ENCODE results near the gene GALNT2.

Gene GALNT2

GRCh38 chr1:230173187-230173975 is 106.3 kb downstream of the GALNT2 start:
- no peak for DNase-seq (ENCODE audit: low read depth)
- Histone ChIP-seq H3K4me1 (ENCODE audit: control insufficient read depth, insufficient read depth, low read length) (peaks cover 50% of the 10 kb centered on the region), H3K36me3 (ENCODE audit: control insufficient read depth, insufficient read depth, low read length, severe bottlenecking) (no peaks in the 10 kb centered on the region), H3K27me3 (replicated peaks; ENCODE audit: control insufficient read depth, insufficient read depth, low read length) (no peaks in the 10 kb centered on the region), H3K4me3 (ENCODE audit: low read length) (no peak overlapping the region), H3K9me3 (ENCODE audit: control insufficient read depth, low read length) (no peaks in the 10 kb centered on the region), H3K9ac (ENCODE audit: low read length) (no peak overlapping the region)

GRCh38 chr1:230174041-230174440 is 107.0 kb downstream of the GALNT2 start:
- H3K36me3 ChIP-seq (ENCODE audit: control insufficient read depth, insufficient read depth, low read length, severe bottlenecking): peaks cover 6% of the 10 kb centered on the region
- no peak overlapping the region for H3K4me3 ChIP-seq (ENCODE audit: low read length)
- no peak overlapping the region for H3K9ac ChIP-seq (ENCODE audit: low read length)
- DNase-seq (ENCODE audit: low read depth): no peak
- no peaks in the 10 kb centered on the region for H3K27me3 ChIP-seq (replicated peaks; ENCODE audit: control insufficient read depth, insufficient read depth, low read length)
- H3K9me3 ChIP-seq (ENCODE audit: control insufficient read depth, low read length): no peaks in the 10 kb centered on the region
- H3K4me1 ChIP-seq (ENCODE audit: control insufficient read depth, insufficient read depth, low read length): peaks cover 50% of the 10 kb centered on the region

DNA sequence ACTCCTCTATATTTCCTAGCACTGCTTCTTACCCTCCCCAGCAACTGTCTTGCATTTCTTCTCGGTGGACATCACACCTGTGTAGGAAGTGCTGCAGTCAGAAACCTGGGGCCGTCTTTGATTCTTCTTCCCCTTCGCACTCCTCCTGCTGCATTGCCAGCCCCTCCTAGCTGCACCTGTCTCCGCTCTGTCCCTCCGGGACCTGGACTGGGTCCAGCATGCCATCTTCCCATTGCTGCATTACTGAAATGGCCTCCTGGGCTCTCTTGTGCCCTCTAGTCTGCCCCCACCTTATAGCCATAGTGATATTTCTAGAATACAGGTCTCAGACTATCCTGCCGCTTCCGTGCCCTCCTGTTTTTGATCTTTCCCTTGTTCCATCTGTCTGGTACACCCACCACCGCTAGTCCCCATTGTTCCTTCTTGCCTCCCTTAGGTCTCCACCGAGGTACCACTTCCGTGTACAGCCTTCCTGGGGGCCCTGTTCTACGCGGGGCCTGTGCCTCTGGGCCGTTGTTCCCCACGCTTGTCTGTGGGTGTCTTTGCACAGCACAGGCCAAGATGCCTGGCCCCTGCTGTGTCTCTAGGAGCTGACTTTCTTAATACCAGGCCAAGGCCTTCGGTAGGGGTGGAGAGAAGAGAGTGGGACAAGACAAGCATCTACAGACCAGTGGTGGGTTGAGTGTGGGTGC is 107.6 kb downstream of the GALNT2 start:
- no peak for DNase-seq (ENCODE audit: low read depth)
- Histone ChIP-seq H3K9me3 (ENCODE audit: control insufficient read depth, low read length) (no peaks in the 10 kb centered on the region), H3K36me3 (ENCODE audit: control insufficient read depth, insufficient read depth, low read length, severe bottlenecking) (peaks cover 12% of the 10 kb centered on the region), H3K9ac (ENCODE audit: low read length) (no peak overlapping the region), H3K27me3 (replicated peaks; ENCODE audit: control insufficient read depth, insufficient read depth, low read length) (no peaks in the 10 kb centered on the region), H3K4me1 (ENCODE audit: control insufficient read depth, insufficient read depth, low read length) (peaks cover 44% of the 10 kb centered on the region), H3K4me3 (ENCODE audit: low read length) (no peak overlapping the region)

DNA sequence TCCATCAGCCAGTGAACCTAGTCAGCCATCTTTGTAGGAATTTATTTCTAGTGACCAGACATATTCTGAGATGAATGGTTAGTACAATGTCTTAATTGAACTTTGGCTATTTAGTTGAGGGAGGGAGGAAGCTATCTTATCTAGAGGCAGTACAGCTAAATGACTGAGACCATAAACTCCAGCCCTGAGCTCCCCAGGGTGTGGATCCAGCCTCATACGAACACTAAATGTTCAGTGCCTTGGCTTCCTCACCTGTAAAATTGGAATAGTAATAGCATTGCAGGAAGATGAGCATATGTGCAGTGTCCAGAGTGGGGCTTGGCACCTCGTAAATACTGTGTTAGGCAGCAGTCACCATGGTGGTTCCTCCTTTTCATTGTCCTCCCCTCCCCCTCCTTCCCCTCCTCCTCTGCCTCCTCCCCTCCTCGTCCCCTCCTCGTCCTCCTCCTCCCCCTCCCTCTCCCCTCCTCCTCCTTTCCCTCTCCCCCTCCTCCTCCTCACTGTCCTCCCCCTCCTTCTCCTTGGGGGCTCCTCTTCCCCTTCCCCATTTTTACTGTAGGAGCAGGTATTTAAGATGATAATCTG is 108.2 kb downstream of the GALNT2 start:
- H3K9me3 ChIP-seq (ENCODE audit: control insufficient read depth, low read length): no peaks in the 10 kb centered on the region
- no peaks in the 10 kb centered on the region for H3K27me3 ChIP-seq (replicated peaks; ENCODE audit: control insufficient read depth, insufficient read depth, low read length)
- H3K4me3 ChIP-seq (ENCODE audit: low read length): no peak overlapping the region
- peaks cover 16% of the 10 kb centered on the region for H3K36me3 ChIP-seq (ENCODE audit: control insufficient read depth, insufficient read depth, low read length, severe bottlenecking)
- H3K4me1 ChIP-seq (ENCODE audit: control insufficient read depth, insufficient read depth, low read length): peaks cover 38% of the 10 kb centered on the region
- H3K9ac ChIP-seq (ENCODE audit: low read length): no peak overlapping the region
- DNase-seq (ENCODE audit: low read depth): no peak

DNA sequence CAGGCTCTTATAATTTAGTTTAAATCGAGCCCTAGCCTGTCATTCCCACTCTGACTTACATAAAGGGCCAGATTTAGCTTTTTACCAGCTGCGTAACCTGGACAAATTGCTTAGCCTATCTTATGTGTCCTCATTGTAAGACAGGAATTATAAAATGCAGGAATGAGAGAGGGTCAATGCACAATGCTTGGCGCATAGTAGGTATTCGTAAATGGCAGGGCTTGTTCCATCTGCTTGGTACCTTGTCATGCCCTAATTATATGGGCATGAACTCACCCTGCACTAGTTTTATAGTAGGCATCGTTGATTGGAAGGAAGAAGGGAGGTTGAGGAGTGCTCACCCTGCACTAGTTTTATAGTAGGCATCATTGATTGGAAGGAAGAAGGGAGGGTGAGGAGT is 108.8 kb downstream of the GALNT2 start:
- Histone ChIP-seq H3K4me3 (ENCODE audit: low read length) (no peak overlapping the region), H3K9me3 (ENCODE audit: control insufficient read depth, low read length) (no peaks in the 10 kb centered on the region), H3K4me1 (ENCODE audit: control insufficient read depth, insufficient read depth, low read length) (peaks cover 32% of the 10 kb centered on the region), H3K36me3 (ENCODE audit: control insufficient read depth, insufficient read depth, low read length, severe bottlenecking) (peaks cover 16% of the 10 kb centered on the region), H3K27me3 (replicated peaks; ENCODE audit: control insufficient read depth, insufficient read depth, low read length) (no peaks in the 10 kb centered on the region), H3K9ac (ENCODE audit: low read length) (no peak overlapping the region)
- no peak for DNase-seq (ENCODE audit: low read depth)

- H3K36me3 ChIP-seq (ENCODE audit: control insufficient read depth, insufficient read depth, low read length, severe bottlenecking): peaks cover 16% of the 10 kb centered on the region
- no peaks in the 10 kb centered on the region for H3K9me3 ChIP-seq (ENCODE audit: control insufficient read depth, low read length)
- peaks cover 27% of the 10 kb centered on the region for H3K4me1 ChIP-seq (ENCODE audit: control insufficient read depth, insufficient read depth, low read length)
- DNase-seq (ENCODE audit: low read depth): no peak
- no peak overlapping the region for H3K9ac ChIP-seq (ENCODE audit: low read length)
- no peak overlapping the region for H3K4me3 ChIP-seq (ENCODE audit: low read length)
- H3K27me3 ChIP-seq (replicated peaks; ENCODE audit: control insufficient read depth, insufficient read depth, low read length): no peaks in the 10 kb centered on the region
Observed at GRCh38 chr1:230176326-230176725, 109.3 kb downstream of the GALNT2 start.

GRCh38 chr1:230176871-230177411 is 109.9 kb downstream of the GALNT2 start:
- DNase-seq (ENCODE audit: low read depth): no peak
- H3K9ac ChIP-seq (ENCODE audit: low read length): peak overlapping the region; percentile 11
- H3K9me3 ChIP-seq (ENCODE audit: control insufficient read depth, low read length): no peaks in the 10 kb centered on the region
- peaks cover 20% of the 10 kb centered on the region for H3K36me3 ChIP-seq (ENCODE audit: control insufficient read depth, insufficient read depth, low read length, severe bottlenecking)
- no peaks in the 10 kb centered on the region for H3K27me3 ChIP-seq (replicated peaks; ENCODE audit: control insufficient read depth, insufficient read depth, low read length)
- H3K4me1 ChIP-seq (ENCODE audit: control insufficient read depth, insufficient read depth, low read length): peaks cover 22% of the 10 kb centered on the region
- peak overlapping the region; percentile 63 for H3K4me3 ChIP-seq (ENCODE audit: low read length)

- Histone ChIP-seq H3K9me3 (ENCODE audit: control insufficient read depth, low read length) (no peaks in the 10 kb centered on the region), H3K27me3 (replicated peaks; ENCODE audit: control insufficient read depth, insufficient read depth, low read length) (no peaks in the 10 kb centered on the region), H3K9ac (ENCODE audit: low read length) (no peak overlapping the region), H3K4me1 (ENCODE audit: control insufficient read depth, insufficient read depth, low read length) (peaks cover 16% of the 10 kb centered on the region), H3K4me3 (ENCODE audit: low read length) (no peak overlapping the region), H3K36me3 (ENCODE audit: control insufficient read depth, insufficient read depth, low read length, severe bottlenecking) (peaks cover 24% of the 10 kb centered on the region)
- no peak for DNase-seq (ENCODE audit: low read depth)
Observed at GRCh38 chr1:230179249-230179648, 112.2 kb downstream of the GALNT2 start.

DNA sequence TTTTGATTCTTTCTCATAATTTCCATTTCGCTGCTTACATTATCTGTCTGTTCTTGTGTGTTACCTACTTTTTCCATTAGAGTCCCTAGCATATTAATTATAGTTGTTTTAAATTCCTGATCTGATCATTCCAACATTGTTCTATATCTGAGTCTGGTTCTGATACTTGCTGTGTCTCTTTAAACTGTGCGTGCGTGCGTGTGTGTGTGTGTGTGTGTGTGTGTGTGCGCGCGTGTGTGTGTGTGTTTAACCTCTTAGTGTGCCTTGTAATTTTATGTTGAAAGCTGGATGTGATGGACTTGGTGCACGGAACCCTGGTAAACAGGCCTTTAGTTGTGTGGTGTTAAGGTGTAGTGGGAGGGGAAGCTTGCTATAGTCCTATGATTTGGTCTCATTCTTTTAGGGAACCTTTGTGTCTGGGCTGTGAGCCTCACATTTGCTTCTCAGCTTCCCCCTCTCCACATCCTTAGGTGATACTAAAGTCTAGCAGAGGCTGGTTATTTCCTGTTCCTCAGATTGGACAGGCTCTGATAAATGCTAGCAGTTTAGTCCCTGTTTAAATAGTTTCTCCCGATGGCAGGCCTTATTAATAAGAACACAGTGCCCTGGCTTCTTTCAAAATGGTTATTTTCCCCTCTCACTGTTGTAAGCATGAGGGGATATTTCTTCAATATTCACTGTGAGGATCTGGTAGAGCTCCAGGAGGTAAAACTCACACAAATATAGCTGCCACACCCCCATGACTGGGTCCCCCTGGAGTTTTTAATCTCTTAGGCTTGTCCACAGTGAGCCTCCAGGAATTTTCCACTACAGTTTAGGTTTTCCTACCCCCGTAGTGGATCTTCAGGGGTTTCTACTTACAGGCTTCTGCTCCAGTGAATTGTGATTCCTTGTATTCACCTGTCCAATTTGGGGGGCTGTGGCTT is 118.3 kb downstream of the GALNT2 start:
- peak overlapping the region; percentile 49 for H3K9ac ChIP-seq (ENCODE audit: low read length)

GRCh38 chr1:230186003-230186863 is 119.2 kb downstream of the GALNT2 start:
- H3K9ac ChIP-seq (ENCODE audit: low read length): peak overlapping the region; percentile 49
- DNase-seq (ENCODE audit: low read depth): peak; percentile 80
- no peaks in the 10 kb centered on the region for H3K9me3 ChIP-seq (ENCODE audit: control insufficient read depth, low read length)
- H3K27me3 ChIP-seq (replicated peaks; ENCODE audit: control insufficient read depth, insufficient read depth, low read length): no peaks in the 10 kb centered on the region
- H3K4me3 ChIP-seq (ENCODE audit: low read length): peak overlapping the region; percentile 26
- peaks cover 19% of the 10 kb centered on the region for H3K36me3 ChIP-seq (ENCODE audit: control insufficient read depth, insufficient read depth, low read length, severe bottlenecking)
- H3K4me1 ChIP-seq (ENCODE audit: control insufficient read depth, insufficient read depth, low read length): peaks cover 34% of the 10 kb centered on the region

More for the DNA sequence above, 118.3 kb downstream of the GALNT2 start:
- no peak for DNase-seq (ENCODE audit: low read depth)
- Histone ChIP-seq H3K4me1 (ENCODE audit: control insufficient read depth, insufficient read depth, low read length) (peaks cover 26% of the 10 kb centered on the region), H3K27me3 (replicated peaks; ENCODE audit: control insufficient read depth, insufficient read depth, low read length) (no peaks in the 10 kb centered on the region), H3K9me3 (ENCODE audit: control insufficient read depth, low read length) (no peaks in the 10 kb centered on the region), H3K36me3 (ENCODE audit: control insufficient read depth, insufficient read depth, low read length, severe bottlenecking) (peaks cover 19% of the 10 kb centered on the region), H3K4me3 (ENCODE audit: low read length) (peak overlapping the region; percentile 26)
